ENCODE data around the gene AGAP2.
A peak's percentile ranks its signal among the peaks of the same experiment; 100 is the strongest.

The AGAP2 gene

DNA sequence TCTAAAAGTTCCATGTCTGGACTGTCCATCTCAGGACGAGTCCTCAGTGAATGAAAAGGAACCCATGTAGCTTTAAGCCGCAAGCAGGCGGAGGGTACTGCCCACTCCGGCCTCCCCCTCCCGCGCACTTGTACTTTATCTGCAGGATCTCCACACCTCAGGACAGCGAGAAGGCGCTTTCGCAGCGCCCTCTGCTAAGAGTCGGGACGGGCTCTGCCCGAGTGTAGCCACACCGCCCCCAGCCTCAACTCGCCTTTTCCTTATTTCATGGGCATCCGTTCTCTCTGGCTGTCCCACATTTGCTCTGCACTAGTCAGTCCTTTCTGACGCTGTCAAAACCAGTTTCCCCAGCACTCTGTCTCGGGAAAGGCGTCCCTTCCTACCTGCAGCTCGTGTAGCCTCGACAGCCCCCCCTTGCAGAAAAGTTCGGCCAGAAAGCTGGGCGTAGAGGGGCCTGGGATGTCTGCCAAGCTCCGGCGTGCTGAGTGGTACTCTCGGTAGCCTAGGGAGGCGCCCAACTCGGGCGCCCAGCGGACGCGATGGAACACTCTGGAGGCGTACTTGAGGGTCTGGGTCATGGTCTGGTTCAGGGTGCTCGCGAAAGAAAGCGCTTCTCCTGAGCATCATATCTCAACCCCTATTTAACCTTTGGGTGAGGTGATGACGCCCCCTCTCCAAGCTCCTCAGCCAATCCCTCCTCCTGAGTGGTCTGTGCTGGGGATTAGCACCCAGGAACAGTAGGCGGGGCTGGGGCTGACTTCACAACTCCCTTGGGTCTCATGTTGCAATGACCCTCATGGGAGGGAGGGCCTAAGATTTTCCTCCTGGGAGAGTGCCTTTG lies 28.1 kb upstream of the AGAP2 start, which contains the start of gene CYP27B1:
Gene CYP27B1, minus strand, starts transcription at position 615 of the 841 bp plus-strand sequence. Its CDS starts 37 bp downstream, at position 578.
- DNase-seq, result peak; percentile 98

DNA sequence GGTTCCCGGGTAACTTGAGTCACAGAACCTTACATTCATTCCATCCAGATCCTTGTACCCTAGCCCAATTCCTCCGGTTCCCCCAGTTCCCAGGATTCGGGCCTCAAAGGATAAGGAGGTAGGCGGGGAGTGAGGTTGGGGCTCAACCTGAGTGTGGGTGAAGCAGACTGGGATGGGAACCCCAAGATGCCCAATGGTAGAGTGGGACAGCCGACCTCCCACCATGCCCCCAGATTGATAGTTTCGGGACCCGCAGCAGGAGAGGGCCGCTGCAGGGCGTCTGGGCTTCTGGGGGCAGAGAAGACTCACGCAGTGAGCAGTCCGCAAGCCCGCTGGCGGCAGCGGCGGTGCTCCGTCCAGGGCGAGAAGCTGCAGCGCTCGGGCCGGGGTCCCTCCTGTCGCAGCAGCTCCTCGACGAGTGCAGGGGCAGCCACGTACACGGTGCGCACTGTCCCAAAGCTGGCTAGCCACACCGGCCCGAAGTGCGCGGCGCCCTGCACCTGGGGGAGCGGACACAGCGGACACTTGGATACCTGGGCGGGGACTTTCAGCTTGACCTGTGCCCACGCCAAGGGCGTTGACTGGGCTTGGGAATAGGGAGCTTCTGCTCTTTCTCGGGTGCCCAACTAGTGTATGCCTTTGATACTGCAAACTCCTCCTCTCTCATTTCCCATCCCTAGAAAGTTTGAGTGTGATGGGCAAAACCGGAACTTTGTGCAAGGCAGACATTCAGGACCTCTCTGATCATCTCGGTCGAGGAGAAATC lies 27.3 kb upstream of the AGAP2 start:
- DNase-seq, result peak; percentile 98

GRCh38 chr12:57765003-57765697 lies 26.6 kb upstream of the AGAP2 start:
- DNase-seq, result peak; percentile 100

- DNase-seq, result no peak
Observed at GRCh38 chr12:57764662-57765002, 26.1 kb upstream of the AGAP2 start.

GRCh38 chr12:57763881-57764661 lies 25.5 kb upstream of the AGAP2 start:
- no peak for DNase-seq

- DNase-seq, result no peak
Observed at GRCh38 chr12:57762463-57762862, 23.9 kb upstream of the AGAP2 start.

DNA sequence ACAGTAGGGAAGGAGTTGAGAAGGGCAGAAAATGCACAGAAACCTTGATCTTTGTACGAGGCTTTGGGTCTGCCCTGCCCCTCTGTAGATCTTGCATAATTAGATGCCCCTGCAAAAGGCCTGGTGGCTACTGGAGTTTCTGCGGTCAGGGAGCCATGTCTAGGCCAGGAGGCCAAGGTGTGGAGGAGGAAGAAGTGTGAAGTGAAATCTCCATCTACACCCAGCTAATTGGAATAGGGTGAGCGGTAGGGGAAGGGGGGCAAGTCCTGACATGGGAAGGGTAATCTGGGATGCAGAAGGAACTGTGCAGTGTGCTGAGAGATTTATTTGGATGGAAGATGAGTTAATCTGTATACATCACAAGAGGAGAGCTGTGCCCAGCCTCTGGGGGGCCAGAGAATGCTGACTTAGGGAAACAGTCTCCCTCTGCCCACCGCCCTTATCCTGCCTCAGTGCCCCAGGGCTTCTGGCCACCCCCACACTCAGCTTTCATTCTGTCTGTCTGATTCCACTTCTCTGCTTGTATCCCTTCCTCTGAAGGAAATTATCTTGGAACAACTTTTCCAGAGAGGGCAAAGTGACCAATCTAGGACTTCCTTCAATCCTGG lies 23.0 kb upstream of the AGAP2 start:
- no peak for DNase-seq

DNA sequence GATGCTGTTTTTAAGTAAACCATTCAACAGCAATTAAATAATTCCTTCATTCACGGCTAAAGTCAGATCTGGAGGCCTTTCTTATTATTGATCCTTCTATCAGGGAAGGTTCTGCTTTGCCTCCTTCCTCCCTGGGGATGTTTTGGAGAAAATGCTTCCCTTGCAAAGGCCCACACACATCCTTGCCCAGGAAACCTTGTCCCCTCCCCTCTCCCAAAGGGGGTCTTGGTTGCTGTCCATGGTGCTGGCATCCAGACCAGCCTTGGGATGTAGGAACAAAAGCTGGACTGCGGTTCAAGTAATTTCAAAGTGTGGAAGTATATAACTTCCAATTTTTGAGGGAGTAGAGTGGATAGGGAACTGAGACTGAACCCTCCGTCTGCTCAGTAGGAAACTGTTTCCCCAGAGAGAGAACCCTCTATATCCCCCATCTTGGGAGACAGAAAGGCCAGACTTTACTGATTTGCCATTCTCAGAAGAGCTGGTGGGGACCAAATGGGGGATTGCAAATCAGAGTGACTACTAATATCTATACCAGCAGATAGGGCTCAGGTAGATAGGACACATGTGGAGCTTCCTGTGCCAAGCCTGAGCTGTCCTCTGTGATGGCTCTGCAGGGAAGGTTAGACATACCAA lies 21.9 kb upstream of the AGAP2 start:
- no peak for DNase-seq

DNA sequence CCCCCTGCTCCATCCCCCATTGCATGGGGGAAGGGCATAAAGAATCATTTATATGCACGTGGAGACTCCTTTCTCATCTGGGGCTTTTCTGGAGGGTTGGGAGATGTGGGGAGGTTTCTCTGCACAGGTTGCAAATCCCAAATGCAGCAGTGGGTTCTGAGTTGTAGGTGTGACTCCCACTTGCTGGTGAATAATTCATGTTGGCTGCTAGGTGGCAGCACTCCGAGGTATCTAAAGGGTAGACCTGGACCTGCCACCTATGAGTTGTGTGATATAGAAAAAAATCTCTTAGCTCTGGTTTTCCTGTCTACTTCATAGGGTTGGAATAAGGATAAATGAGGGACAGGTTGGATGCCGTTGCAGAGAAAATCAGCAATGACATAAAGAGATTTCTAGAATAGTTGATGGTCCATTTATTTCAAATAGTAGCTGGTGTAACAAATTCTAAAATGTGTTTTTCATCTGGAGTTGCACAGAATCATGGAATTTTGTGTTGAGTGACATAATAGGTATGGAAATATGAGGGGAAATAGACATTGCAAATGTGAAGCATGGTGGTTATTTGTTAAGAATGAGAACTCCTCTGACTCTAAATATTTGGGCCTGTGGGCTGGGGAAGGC lies 20.9 kb upstream of the AGAP2 start:
- no peak for DNase-seq

GRCh38 chr12:57758552-57759359 lies 20.2 kb upstream of the AGAP2 start:
- no peak for DNase-seq

DNA sequence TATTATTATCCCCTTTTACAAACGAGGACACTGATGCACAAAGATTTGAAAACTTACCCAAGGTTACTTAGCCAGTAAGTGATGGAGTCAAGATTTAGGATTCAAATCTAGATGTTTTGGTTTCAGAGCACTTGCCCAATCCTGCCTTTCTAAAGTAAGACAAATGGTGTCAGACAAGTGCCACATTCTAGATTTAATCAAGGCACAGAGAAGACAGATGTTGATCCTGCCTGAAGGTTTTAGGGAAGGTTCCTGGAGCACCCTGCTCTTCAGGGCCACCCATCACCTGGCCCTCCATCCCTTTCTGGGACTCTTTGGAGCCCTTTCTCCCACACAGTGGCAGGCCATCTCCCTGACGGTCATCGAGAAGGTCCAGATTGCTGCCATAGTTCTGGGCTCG lies 19.2 kb upstream of the AGAP2 start:
- no peak for DNase-seq

- DNase-seq, result no peak
Observed at GRCh38 chr12:57756406-57757341, 18.1 kb upstream of the AGAP2 start.

DNA sequence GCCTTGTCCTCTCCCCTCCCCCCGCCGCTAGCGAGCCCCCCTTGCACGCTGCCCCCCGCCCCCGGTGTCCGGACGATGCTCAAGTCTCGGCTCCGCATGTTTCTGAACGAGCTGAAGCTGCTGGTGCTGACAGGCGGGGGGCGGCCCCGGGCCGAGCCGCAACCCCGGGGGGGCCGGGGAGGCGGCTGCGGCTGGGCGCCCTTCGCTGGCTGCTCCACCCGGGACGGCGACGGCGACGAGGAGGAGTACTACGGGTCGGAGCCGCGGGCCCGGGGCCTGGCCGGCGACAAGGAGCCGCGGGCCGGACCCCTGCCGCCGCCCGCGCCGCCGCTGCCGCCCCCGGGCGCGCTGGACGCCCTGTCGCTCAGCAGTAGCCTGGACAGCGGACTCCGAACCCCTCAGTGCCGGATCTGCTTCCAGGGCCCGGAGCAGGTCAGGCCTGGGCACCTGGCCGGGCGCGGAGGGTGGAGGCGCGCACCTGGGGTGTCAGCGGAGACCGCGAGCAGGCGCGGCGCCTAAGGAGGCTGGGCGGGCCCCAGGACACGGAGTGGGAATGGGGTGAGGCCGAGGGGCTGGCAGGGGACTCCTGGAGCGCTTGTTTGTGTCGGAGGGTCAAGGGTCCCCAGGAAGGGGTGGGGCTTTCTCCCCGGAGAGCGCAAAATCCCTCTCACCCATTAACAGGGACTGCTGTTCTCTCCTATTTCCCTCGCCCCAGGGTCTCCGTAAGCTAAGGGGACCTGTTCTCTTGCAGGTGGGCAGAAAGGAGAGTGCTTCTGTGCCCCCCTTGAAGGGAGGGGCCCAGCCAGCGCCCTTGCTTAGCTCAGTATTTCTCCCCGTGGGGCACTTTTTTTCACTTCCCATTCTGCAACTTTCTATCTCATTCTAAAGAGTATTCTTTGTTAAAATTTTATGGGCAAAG lies 17.2 kb upstream of the AGAP2 start:
- DNase-seq, result no peak

GRCh38 chr12:57755194-57755453 lies 16.6 kb upstream of the AGAP2 start:
- DNase-seq, result no peak

- no peak for DNase-seq
Observed at GRCh38 chr12:57754411-57755193, 16.1 kb upstream of the AGAP2 start, which contains the start of gene MARCHF9. TSS of gene MARCHF9 (plus strand) at chr12:57755103. CDS start at chr12:57755529, 426 bp downstream.

- DNase-seq, result no peak
Observed at GRCh38 chr12:57753756-57754337, 15.3 kb upstream of the AGAP2 start.

GRCh38 chr12:57752668-57753000 lies 14.1 kb upstream of the AGAP2 start:
- no peak for DNase-seq
